Esophagus squamous epithelium (tissue), 4 donors: ENCODE data around the gene TECPR2.

Experiments used
- POLR2A ChIP-seq, 4 donors: fragments of 450-650 bp; IDR thresholded peaks; one replicate each; pipeline ENCODE4 v1.6.1; 2017; ENCODE audit warnings: antibody characterized with exemption in 4 of 4, mild to moderate bottlenecking in 4 of 4, moderate library complexity in 3 of 4
- TF ChIP-seq, protein P1 (sequence below), 6 experiments: fragments of 450-650 bp in 4 of 6; fragments of 200-600 bp in 2 of 6; sonication (generic) in 2 of 6; IDR thresholded peaks; one replicate each; pipeline ENCODE4 v1.5.1; 2016 to 2019; ENCODE audit warnings: antibody characterized with exemption in 6 of 6, mild to moderate bottlenecking in 4 of 6, moderate library complexity in 4 of 6

- TF ChIP-seq, protein P1, sequence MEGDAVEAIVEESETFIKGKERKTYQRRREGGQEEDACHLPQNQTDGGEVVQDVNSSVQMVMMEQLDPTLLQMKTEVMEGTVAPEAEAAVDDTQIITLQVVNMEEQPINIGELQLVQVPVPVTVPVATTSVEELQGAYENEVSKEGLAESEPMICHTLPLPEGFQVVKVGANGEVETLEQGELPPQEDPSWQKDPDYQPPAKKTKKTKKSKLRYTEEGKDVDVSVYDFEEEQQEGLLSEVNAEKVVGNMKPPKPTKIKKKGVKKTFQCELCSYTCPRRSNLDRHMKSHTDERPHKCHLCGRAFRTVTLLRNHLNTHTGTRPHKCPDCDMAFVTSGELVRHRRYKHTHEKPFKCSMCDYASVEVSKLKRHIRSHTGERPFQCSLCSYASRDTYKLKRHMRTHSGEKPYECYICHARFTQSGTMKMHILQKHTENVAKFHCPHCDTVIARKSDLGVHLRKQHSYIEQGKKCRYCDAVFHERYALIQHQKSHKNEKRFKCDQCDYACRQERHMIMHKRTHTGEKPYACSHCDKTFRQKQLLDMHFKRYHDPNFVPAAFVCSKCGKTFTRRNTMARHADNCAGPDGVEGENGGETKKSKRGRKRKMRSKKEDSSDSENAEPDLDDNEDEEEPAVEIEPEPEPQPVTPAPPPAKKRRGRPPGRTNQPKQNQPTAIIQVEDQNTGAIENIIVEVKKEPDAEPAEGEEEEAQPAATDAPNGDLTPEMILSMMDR (IDR thresholded peaks at IDR 0.05) = no peak
- TF ChIP-seq POLR2A (IDR thresholded peaks at IDR 0.05) = no peak
These were observed 162.6 kb downstream of the TECPR2 start for GRCh38 chr14:102525219-102525928.
